Esophagus squamous epithelium (tissue), 4 donors: ENCODE measurements around the gene TANGO2.

Experiments
- POLR2A ChIP-seq, 4 donors: fragments of 450-650 bp; IDR thresholded peaks; one replicate each; pipeline ENCODE4 v1.6.1; 2017; ENCODE audit warnings: antibody characterized with exemption in 4 of 4, mild to moderate bottlenecking in 4 of 4, moderate library complexity in 3 of 4
- TF ChIP-seq, protein P1 (sequence below), 6 experiments: fragments of 450-650 bp in 4 of 6; fragments of 200-600 bp in 2 of 6; sonication (generic) in 2 of 6; IDR thresholded peaks; one replicate each; pipeline ENCODE4 v1.5.1; 2016 to 2019; ENCODE audit warnings: antibody characterized with exemption in 6 of 6, mild to moderate bottlenecking in 4 of 6, moderate library complexity in 4 of 6

GRCh38 chr22:20054485-20054884 lies 33.6 kb downstream of the TANGO2 start:
- no peak for TF ChIP-seq POLR2A (IDR thresholded peaks at IDR 0.05)
- TF ChIP-seq, protein P1, sequence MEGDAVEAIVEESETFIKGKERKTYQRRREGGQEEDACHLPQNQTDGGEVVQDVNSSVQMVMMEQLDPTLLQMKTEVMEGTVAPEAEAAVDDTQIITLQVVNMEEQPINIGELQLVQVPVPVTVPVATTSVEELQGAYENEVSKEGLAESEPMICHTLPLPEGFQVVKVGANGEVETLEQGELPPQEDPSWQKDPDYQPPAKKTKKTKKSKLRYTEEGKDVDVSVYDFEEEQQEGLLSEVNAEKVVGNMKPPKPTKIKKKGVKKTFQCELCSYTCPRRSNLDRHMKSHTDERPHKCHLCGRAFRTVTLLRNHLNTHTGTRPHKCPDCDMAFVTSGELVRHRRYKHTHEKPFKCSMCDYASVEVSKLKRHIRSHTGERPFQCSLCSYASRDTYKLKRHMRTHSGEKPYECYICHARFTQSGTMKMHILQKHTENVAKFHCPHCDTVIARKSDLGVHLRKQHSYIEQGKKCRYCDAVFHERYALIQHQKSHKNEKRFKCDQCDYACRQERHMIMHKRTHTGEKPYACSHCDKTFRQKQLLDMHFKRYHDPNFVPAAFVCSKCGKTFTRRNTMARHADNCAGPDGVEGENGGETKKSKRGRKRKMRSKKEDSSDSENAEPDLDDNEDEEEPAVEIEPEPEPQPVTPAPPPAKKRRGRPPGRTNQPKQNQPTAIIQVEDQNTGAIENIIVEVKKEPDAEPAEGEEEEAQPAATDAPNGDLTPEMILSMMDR (IDR thresholded peaks at IDR 0.05): no peak
